GM23338 (cell line): ENCODE data around the gene HCK. TPM values are rescaled to one million over a fixed set of nuclear protein-coding genes. Genes with fewer than 3 reads are reported as not detected.

Experiments
- CREB1 ChIP-seq: fragments of 250-450 bp; sonication (Bioruptor Pico); IDR thresholded peaks from 2 replicates; pipeline ENCODE4 v1.5.0; 2020; ENCODE audit warnings: low read depth, mild to moderate bottlenecking, moderate library complexity
- EZH2 ChIP-seq: fragments of 200-600 bp; sonication (generic); IDR thresholded peaks from one replicate; pipeline ENCODE4 v1.8.0; 2017; ENCODE audit warnings: antibody characterized with exemption, mild to moderate bottlenecking, low read depth; ENCODE audit not compliant: unreplicated experiment
- POLR2AphosphoS5 ChIP-seq: IDR thresholded peaks from 2 replicates; pipeline ENCODE4 v1.6.1; 2016; ENCODE audit warnings: antibody characterized with exemption, low read depth
- ZNF114 ChIP-seq: fragments of 250-450 bp; sonication (Bioruptor Pico); IDR thresholded peaks from 2 replicates; pipeline ENCODE4 v1.5.0; 2020; ENCODE audit warnings: mild to moderate bottlenecking, moderate library complexity
- polyA plus RNA-seq: library from polyadenylated mRNA; unstranded; fragments of >200 nt; fragmentation: Nextera tagmentation; extraction: Ambion mirVana; gene quantifications from 2 replicates; pipeline ENCODE4 v1.2.1, GENCODE V29; 2016
- total RNA-seq: library from RNA; depleted of rRNA; stranded (reverse); fragments of >200 nt; shearing (Covaris generic); gene quantifications from 2 replicates; pipeline ENCODE4 v1.2.3, GENCODE V29; 2014
- TF ChIP-seq, protein P1 (sequence below): fragments of 250-450 bp; sonication (Bioruptor Pico); IDR thresholded peaks from 2 replicates; pipeline ENCODE4 v1.5.0; 2020; ENCODE audit warnings: mild to moderate bottlenecking, moderate library complexity
- TF ChIP-seq, protein P2 (sequence below): IDR thresholded peaks from 2 replicates; pipeline ENCODE4 v1.6.1; 2016; ENCODE audit warnings: antibody characterized with exemption
- TF ChIP-seq, protein P3 (sequence below): IDR thresholded peaks from one replicate; pipeline ENCODE4 v1.6.1; 2018; ENCODE audit warnings: antibody characterized with exemption; ENCODE audit not compliant: unreplicated experiment

Gene HCK
- total and polyA plus RNA-seq, 2 experiments from 2014 or later: 0.97 TPM; not detected in 1

DNA sequence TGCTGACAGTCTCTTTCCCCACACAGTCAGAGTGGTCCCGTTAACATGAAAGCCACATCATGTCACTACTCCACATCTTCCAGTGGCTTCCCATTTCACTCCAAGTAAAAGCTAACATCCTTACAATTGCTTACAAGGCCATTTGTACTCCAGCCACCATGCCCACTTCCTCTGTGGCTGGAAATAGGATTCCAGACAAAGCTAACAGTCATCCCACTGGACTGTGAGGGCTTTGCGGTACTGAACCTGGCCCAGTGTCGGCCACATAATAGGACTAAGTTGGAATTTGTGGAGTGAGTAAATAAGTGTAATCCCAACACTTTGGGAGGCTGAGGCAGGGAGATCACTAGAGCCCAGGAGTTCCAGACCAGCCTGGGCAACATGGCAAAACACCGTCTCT, 31.0 kb upstream of the HCK start (continued):
- TF ChIP-seq, protein P1, sequence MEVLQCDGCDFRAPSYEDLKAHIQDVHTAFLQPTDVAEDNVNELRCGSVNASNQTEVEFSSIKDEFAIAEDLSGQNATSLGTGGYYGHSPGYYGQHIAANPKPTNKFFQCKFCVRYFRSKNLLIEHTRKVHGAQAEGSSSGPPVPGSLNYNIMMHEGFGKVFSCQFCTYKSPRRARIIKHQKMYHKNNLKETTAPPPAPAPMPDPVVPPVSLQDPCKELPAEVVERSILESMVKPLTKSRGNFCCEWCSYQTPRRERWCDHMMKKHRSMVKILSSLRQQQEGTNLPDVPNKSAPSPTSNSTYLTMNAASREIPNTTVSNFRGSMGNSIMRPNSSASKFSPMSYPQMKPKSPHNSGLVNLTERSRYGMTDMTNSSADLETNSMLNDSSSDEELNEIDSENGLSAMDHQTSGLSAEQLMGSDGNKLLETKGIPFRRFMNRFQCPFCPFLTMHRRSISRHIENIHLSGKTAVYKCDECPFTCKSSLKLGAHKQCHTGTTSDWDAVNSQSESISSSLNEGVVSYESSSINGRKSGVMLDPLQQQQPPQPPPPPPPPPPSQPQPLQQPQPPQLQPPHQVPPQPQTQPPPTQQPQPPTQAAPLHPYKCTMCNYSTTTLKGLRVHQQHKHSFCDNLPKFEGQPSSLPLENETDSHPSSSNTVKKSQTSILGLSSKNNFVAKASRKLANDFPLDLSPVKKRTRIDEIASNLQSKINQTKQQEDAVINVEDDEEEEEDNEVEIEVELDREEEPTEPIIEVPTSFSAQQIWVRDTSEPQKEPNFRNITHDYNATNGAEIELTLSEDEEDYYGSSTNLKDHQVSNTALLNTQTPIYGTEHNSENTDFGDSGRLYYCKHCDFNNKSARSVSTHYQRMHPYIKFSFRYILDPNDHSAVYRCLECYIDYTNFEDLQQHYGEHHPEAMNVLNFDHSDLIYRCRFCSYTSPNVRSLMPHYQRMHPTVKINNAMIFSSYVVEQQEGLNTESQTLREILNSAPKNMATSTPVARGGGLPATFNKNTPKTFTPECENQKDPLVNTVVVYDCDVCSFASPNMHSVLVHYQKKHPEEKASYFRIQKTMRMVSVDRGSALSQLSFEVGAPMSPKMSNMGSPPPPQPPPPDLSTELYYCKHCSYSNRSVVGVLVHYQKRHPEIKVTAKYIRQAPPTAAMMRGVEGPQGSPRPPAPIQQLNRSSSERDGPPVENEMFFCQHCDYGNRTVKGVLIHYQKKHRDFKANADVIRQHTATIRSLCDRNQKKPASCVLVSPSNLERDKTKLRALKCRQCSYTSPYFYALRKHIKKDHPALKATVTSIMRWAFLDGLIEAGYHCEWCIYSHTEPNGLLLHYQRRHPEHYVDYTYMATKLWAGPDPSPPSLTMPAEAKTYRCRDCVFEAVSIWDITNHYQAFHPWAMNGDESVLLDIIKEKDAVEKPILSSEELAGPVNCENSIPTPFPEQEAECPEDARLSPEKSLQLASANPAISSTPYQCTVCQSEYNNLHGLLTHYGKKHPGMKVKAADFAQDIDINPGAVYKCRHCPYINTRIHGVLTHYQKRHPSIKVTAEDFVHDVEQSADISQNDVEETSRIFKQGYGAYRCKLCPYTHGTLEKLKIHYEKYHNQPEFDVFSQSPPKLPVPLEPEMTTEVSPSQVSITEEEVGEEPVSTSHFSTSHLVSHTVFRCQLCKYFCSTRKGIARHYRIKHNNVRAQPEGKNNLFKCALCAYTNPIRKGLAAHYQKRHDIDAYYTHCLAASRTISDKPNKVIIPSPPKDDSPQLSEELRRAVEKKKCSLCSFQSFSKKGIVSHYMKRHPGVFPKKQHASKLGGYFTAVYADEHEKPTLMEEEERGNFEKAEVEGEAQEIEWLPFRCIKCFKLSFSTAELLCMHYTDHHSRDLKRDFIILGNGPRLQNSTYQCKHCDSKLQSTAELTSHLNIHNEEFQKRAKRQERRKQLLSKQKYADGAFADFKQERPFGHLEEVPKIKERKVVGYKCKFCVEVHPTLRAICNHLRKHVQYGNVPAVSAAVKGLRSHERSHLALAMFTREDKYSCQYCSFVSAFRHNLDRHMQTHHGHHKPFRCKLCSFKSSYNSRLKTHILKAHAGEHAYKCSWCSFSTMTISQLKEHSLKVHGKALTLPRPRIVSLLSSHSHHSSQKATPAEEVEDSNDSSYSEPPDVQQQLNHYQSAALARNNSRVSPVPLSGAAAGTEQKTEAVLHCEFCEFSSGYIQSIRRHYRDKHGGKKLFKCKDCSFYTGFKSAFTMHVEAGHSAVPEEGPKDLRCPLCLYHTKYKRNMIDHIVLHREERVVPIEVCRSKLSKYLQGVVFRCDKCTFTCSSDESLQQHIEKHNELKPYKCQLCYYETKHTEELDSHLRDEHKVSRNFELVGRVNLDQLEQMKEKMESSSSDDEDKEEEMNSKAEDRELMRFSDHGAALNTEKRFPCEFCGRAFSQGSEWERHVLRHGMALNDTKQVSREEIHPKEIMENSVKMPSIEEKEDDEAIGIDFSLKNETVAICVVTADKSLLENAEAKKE (CRISPR knock-in tag): no peak
- TF ChIP-seq, protein P2, sequence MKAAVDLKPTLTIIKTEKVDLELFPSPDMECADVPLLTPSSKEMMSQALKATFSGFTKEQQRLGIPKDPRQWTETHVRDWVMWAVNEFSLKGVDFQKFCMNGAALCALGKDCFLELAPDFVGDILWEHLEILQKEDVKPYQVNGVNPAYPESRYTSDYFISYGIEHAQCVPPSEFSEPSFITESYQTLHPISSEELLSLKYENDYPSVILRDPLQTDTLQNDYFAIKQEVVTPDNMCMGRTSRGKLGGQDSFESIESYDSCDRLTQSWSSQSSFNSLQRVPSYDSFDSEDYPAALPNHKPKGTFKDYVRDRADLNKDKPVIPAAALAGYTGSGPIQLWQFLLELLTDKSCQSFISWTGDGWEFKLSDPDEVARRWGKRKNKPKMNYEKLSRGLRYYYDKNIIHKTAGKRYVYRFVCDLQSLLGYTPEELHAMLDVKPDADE: no peak
- no peak for TF ChIP-seq CREB1
- TF ChIP-seq ZNF114: no peak
- no peak for TF ChIP-seq POLR2AphosphoS5
- no peak for TF ChIP-seq EZH2
- TF ChIP-seq, protein P3, sequence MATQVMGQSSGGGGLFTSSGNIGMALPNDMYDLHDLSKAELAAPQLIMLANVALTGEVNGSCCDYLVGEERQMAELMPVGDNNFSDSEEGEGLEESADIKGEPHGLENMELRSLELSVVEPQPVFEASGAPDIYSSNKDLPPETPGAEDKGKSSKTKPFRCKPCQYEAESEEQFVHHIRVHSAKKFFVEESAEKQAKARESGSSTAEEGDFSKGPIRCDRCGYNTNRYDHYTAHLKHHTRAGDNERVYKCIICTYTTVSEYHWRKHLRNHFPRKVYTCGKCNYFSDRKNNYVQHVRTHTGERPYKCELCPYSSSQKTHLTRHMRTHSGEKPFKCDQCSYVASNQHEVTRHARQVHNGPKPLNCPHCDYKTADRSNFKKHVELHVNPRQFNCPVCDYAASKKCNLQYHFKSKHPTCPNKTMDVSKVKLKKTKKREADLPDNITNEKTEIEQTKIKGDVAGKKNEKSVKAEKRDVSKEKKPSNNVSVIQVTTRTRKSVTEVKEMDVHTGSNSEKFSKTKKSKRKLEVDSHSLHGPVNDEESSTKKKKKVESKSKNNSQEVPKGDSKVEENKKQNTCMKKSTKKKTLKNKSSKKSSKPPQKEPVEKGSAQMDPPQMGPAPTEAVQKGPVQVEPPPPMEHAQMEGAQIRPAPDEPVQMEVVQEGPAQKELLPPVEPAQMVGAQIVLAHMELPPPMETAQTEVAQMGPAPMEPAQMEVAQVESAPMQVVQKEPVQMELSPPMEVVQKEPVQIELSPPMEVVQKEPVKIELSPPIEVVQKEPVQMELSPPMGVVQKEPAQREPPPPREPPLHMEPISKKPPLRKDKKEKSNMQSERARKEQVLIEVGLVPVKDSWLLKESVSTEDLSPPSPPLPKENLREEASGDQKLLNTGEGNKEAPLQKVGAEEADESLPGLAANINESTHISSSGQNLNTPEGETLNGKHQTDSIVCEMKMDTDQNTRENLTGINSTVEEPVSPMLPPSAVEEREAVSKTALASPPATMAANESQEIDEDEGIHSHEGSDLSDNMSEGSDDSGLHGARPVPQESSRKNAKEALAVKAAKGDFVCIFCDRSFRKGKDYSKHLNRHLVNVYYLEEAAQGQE: no peak
